ENCODE data around the gene INSIG2. TPM values are rescaled to one million over a fixed set of nuclear protein-coding genes. Genes with fewer than 3 reads are reported as not detected.

The INSIG2 gene
- total RNA-seq, 1 experiment from 2014 or later, result 8.7 TPM

- H3K56ac ChIP-seq (ENCODE audit: insufficient read length, low read depth, low read length), result no peak overlapping the region
- H4K5ac ChIP-seq (ENCODE audit: insufficient read length, low read depth, low read length), result no peak overlapping the region
- no peaks in the 10 kb centered on the region for H3K79me1 ChIP-seq (ENCODE audit: insufficient read depth, low read depth, low read length, poor library complexity, severe bottlenecking)
- no peak overlapping the region for H3K4me2 ChIP-seq (ENCODE audit: insufficient read depth, insufficient read length, low read length)
- H3K79me2 ChIP-seq (ENCODE audit: insufficient read depth, low read length), result no peaks in the 10 kb centered on the region
- no peak overlapping the region for H3K23ac ChIP-seq (ENCODE audit: insufficient read length, low read depth, low read length)
- H4K20me1 ChIP-seq (ENCODE audit: control insufficient read depth, insufficient read depth, insufficient read length), result no peaks in the 10 kb centered on the region
- no peak overlapping the region for H4K8ac ChIP-seq (replicated peaks; ENCODE audit: insufficient read length, low read depth, low read length)
- Mint-ChIP-seq H3K27me3 (ENCODE audit: low read depth) (no peaks in the 10 kb centered on the region), H3K4me1 (peaks cover 0 to 4% of the 10 kb centered on the region in 2 experiments; a peak in 2 of 4 replicates), H3K9me3 (no peaks in the 10 kb centered on the region), H3K27ac (no peak overlapping the region), H3K36me3 (ENCODE audit: insufficient read depth in 1 of 3, low read depth in 3 of 3) (no peaks in the 10 kb centered on the region), H3K4me3 (no peak overlapping the region)
- no peaks in the 10 kb centered on the region for H3K9me3 ChIP-seq (ENCODE audit: control insufficient read depth, low read depth, low read length)
- WGBS (ENCODE audit: extremely low coverage, insufficient read length, low lambda C conversion rate), result no CpG with 5 or more reads among the region's 3 CpGs
- no peak overlapping the region for H3K14ac ChIP-seq (ENCODE audit: insufficient read depth, low read length)
- no peak overlapping the region for H2BK20ac ChIP-seq (ENCODE audit: low read depth, low read length, poor library complexity, severe bottlenecking)
- no peak for DNase-seq
- H3T11ph ChIP-seq (ENCODE audit: low read length), result no peak overlapping the region
- no peak overlapping the region for H3K9ac ChIP-seq (ENCODE audit: extremely low read depth, insufficient read length, low read length)
- H2BK12ac ChIP-seq (ENCODE audit: insufficient read length, low read depth, low read length), result no peak overlapping the region
- H2BK15ac ChIP-seq (ENCODE audit: low read depth, low read length), result no peak overlapping the region
- TF ChIP-seq, protein P1, sequence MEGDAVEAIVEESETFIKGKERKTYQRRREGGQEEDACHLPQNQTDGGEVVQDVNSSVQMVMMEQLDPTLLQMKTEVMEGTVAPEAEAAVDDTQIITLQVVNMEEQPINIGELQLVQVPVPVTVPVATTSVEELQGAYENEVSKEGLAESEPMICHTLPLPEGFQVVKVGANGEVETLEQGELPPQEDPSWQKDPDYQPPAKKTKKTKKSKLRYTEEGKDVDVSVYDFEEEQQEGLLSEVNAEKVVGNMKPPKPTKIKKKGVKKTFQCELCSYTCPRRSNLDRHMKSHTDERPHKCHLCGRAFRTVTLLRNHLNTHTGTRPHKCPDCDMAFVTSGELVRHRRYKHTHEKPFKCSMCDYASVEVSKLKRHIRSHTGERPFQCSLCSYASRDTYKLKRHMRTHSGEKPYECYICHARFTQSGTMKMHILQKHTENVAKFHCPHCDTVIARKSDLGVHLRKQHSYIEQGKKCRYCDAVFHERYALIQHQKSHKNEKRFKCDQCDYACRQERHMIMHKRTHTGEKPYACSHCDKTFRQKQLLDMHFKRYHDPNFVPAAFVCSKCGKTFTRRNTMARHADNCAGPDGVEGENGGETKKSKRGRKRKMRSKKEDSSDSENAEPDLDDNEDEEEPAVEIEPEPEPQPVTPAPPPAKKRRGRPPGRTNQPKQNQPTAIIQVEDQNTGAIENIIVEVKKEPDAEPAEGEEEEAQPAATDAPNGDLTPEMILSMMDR (conservative IDR thresholded peaks at IDR 0.05), result no peak
- H2AK5ac ChIP-seq (ENCODE audit: insufficient read length, low read length), result no peak overlapping the region
- no peak overlapping the region for H3K27ac ChIP-seq (ENCODE audit: insufficient read length, low read depth, low read length)
- H3K27me3 ChIP-seq (ENCODE audit: insufficient read depth, low read length), result no peaks in the 10 kb centered on the region
- H3K4ac ChIP-seq (ENCODE audit: low read depth, low read length), result no peak overlapping the region
- no peak overlapping the region for H2BK5ac ChIP-seq (ENCODE audit: insufficient read length, low read length)
- no peak overlapping the region for H4K91ac ChIP-seq (ENCODE audit: insufficient read length, low read depth, low read length)
- no peaks in the 10 kb centered on the region for H3K4me1 ChIP-seq (ENCODE audit: insufficient read depth, low read length)
- no peaks in the 10 kb centered on the region for H3K23me2 ChIP-seq (ENCODE audit: insufficient read length, low read depth, low read length, poor library complexity, severe bottlenecking)
- no peak overlapping the region for H2BK120ac ChIP-seq (ENCODE audit: low read depth, low read length, poor library complexity, severe bottlenecking)
- no peak overlapping the region for H3K18ac ChIP-seq (ENCODE audit: insufficient read length, low read depth, low read length)
- no peak overlapping the region for H2AFZ ChIP-seq (ENCODE audit: low read length)
Observed at GRCh38 chr2:118128826-118129225, 40.6 kb downstream of the INSIG2 start.

Data from H9 (cell line).